ENCODE measurements around the gene C9orf72.

DNA sequence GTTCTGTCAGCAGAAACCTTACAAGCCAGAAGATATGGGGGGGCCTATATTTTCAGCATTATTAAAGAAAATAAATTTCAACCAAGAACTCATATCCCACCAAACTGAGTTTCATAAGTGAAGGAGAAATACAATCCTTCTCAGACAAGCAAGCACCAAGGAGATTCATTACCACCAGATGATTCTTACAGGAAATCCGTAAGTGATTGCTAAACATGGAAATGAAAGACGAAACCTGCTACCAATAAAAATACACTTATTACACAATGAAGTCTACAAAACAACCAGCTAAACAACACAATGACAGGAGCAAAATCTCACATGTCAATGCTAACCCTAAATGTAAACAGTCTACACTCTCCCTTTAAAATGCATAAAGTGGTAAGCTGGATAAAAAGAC lies 17.8 kb upstream of the C9orf72 start:
- TF ChIP-seq, protein P1, sequence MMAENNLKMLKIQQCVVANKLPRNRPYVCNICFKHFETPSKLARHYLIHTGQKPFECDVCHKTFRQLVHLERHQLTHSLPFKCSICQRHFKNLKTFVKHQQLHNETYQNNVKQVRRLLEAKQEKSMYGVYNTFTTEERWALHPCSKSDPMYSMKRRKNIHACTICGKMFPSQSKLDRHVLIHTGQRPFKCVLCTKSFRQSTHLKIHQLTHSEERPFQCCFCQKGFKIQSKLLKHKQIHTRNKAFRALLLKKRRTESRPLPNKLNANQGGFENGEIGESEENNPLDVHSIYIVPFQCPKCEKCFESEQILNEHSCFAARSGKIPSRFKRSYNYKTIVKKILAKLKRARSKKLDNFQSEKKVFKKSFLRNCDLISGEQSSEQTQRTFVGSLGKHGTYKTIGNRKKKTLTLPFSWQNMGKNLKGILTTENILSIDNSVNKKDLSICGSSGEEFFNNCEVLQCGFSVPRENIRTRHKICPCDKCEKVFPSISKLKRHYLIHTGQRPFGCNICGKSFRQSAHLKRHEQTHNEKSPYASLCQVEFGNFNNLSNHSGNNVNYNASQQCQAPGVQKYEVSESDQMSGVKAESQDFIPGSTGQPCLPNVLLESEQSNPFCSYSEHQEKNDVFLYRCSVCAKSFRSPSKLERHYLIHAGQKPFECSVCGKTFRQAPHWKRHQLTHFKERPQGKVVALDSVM (CRISPR knock-in tag; IDR thresholded peaks at IDR 0.05), result no peak
- TF ChIP-seq CEBPB (IDR thresholded peaks at IDR 0.05; ENCODE audit: borderline replicate concordance, low read depth, low read length), result no peak

Data from HepG2 (cell line).